GM10266 (cell line): Measurements from ENCODE around the gene DSP.
A peak's percentile ranks its signal among the peaks of the same experiment; 100 is the strongest.

Source experiments
- DNase-seq: peaks from one replicate; pipeline ENCODE4 v3.0.0; 2012; ENCODE audit errors: extremely low spot score
- CTCF ChIP-seq: IDR thresholded peaks from 2 replicates; pipeline ENCODE4 v1.5.1; 2012; ENCODE audit warnings: mild to moderate bottlenecking, low read depth; ENCODE audit not compliant: control insufficient read depth, insufficient read depth; ENCODE audit errors: missing control alignments

The DSP gene

GRCh38 chr6:7535498-7535897 is 6.0 kb upstream of the DSP start:
- DNase-seq, result no peak
- no peak for TF ChIP-seq CTCF

GRCh38 chr6:7537565-7538174 is 3.8 kb upstream of the DSP start:
- DNase-seq, result no peak
- TF ChIP-seq CTCF, result no peak

GRCh38 chr6:7538484-7538883 is 3.0 kb upstream of the DSP start:
- TF ChIP-seq CTCF, result no peak

GRCh38 chr6:7540595-7540994 is 876 bp upstream of the DSP start:
- TF ChIP-seq CTCF, result no peak
- no peak for DNase-seq

More at GRCh38 chr6:7538484-7538883, 3.0 kb upstream of the DSP start:
- DNase-seq, result no peak

DNA sequence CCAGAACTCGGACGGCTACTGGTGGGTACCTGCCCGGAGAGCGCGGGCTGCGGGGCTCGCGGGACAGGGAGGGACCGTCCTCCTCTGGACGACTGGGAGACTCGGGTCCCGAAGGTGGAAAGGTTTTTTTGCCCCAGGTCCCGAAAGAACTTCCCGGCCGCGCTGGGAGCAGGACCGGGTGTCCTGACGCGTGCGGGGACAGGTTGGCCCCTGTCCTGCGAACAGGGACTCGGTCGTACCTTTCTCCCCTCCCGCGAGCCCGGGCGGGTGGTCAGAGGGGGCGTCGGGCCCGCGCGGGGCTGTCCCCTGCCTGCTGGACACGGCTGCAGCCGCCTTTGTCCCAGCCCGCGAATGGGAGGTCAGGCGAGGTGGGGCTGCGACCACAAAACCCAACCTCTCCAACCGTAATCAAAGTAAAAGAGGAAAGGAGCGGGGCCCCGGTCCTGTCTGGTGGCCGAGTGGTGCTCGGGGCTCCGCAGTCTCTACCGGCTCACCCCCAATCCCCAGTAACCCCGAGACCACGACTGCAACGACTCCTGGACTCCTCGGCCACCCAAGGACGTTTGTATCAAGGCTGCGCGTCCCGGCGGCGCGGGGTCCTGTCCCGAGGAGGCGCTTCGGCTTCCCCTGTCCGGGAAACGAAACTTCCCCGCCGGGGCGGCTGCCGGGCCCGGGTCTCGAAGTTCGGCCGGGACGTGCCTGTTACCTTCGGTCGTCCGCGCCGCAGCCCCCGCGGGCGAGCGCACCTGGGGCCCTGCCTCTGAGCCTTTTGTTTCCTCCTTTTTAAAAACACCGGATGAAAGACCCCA is 798 bp downstream of the DSP start:
- no peak for TF ChIP-seq CTCF
- DNase-seq, result peak; percentile 33

- no peak for TF ChIP-seq CTCF
- DNase-seq, result peak; percentile 35
These were observed 1.6 kb downstream of the DSP start for GRCh38 chr6:7542874-7543624.
